Measurements from ENCODE around the gene LY9. TPM values are rescaled to one million over a fixed set of nuclear protein-coding genes. Genes with fewer than 3 reads are reported as not detected.

Gene LY9
- total and polyA plus RNA-seq, 2 of the 13 experiments (the other 11 are each of a cell fraction or from before 2014, with no cell fraction given), result not detected

DNA sequence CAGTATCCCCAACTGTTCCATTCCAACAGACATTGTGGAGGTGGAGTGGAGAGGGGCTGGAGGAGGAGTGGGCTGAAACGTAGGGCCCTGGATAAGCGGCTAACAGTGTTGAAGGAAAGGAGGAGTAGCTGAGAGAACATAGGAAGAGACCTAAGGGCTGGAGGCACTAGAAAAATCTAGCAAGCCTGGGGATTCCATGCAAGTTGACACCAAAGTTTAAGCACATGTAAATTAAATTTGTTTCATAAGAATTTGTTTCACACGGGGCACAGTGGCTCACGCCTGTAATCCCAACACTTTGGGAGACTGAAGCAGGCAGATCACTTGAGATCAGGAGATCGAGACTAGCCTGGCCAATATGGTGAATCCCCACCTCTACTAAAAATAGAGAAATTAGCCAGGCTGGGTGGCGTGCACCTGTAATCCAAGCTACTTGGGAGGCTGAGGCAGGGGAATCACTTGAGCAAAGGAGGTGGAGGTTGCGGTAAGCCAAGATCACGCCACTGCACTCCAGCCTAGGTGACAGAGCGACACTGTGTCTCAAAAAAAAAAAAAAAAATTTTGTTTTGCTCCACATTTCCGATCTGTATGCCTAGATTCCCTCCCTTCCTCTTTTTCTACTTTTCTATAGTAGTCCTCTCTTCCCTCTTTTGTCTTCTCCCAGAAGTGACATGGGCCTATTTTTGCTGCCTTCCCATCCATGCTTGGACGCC lies 67.2 kb downstream of the LY9 start:
- POLR2A ChIA-PET, result no interaction called here
- no peak overlapping the region for H3K4me3 ChIP-seq (replicated peaks in 1 of 3; ENCODE audit: insufficient read depth in 1 of 3, low read depth in 2 of 3, low read length in 3 of 3)
- no TSS peak for BruUV-seq (replicated peaks)
- H3K4me1 ChIP-seq (ENCODE audit: insufficient read depth, low read length), result peaks cover 35% of the 10 kb centered on the region
- no peak for DNase-seq (ENCODE audit: low spot score)
- no peaks in the 10 kb centered on the region for H3K9me3 ChIP-seq (ENCODE audit: low read length)
- H2AFZ ChIP-seq (ENCODE audit: low read length), result no peak overlapping the region
- TF ChIP-seq, protein P1, sequence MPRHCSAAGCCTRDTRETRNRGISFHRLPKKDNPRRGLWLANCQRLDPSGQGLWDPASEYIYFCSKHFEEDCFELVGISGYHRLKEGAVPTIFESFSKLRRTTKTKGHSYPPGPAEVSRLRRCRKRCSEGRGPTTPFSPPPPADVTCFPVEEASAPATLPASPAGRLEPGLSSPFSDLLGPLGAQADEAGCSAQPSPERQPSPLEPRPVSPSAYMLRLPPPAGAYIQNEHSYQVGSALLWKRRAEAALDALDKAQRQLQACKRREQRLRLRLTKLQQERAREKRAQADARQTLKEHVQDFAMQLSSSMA (CRISPR knock-in tag; IDR thresholded peaks at IDR 0.05), result no peak
- TF ChIP-seq, protein P2, sequence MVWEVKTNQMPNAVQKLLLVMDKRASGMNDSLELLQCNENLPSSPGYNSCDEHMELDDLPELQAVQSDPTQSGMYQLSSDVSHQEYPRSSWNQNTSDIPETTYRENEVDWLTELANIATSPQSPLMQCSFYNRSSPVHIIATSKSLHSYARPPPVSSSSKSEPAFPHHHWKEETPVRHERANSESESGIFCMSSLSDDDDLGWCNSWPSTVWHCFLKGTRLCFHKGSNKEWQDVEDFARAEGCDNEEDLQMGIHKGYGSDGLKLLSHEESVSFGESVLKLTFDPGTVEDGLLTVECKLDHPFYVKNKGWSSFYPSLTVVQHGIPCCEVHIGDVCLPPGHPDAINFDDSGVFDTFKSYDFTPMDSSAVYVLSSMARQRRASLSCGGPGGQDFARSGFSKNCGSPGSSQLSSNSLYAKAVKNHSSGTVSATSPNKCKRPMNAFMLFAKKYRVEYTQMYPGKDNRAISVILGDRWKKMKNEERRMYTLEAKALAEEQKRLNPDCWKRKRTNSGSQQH (CRISPR knock-in tag; IDR thresholded peaks at IDR 0.05; ENCODE audit: low read depth), result no peak
- TF ChIP-seq, protein P3, sequence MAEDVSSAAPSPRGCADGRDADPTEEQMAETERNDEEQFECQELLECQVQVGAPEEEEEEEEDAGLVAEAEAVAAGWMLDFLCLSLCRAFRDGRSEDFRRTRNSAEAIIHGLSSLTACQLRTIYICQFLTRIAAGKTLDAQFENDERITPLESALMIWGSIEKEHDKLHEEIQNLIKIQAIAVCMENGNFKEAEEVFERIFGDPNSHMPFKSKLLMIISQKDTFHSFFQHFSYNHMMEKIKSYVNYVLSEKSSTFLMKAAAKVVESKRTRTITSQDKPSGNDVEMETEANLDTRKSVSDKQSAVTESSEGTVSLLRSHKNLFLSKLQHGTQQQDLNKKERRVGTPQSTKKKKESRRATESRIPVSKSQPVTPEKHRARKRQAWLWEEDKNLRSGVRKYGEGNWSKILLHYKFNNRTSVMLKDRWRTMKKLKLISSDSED (CRISPR knock-in tag; IDR thresholded peaks at IDR 0.05), result no peak
- TF ChIP-seq ZNF761 (CRISPR knock-in tag; conservative IDR thresholded peaks at IDR 0.05), result no peak
- H4K20me1 ChIP-seq (ENCODE audit: insufficient read depth, low read length), result no peaks in the 10 kb centered on the region
- intact Hi-C loops (cut with micrococcal nuclease; ENCODE audit: unreplicated experiment), result no loop called here
- H3K79me2 ChIP-seq (ENCODE audit: insufficient read depth, low read length), result no peaks in the 10 kb centered on the region
- H3K27ac ChIP-seq (ENCODE audit: extremely low read length, insufficient read depth, low read length), result no peak overlapping the region
- H3K36me3 ChIP-seq (replicated peaks in 1 of 2; ENCODE audit: control insufficient read depth in 1 of 2, insufficient read depth in 2 of 2, low read length in 2 of 2), result no peaks in the 10 kb centered on the region
- no peak overlapping the region for H3K4me2 ChIP-seq (ENCODE audit: low read depth, low read length)
- CTCF ChIA-PET (ENCODE audit: low intra/inter-chr PET ratio, low total read pairs), result no interaction called here
- in situ Hi-C loops (cut with HindIII; ENCODE audit: extremely low pct_ligation_motif_present, low pct_unique_long_range_greater_than_20kb), result no loop called here
- WGBS (ENCODE audit: low lambda C conversion rate), result 67% methylated on average over 11 of the region's 11 CpGs
- H3K27me3 ChIP-seq (ENCODE audit: control insufficient read depth in 1 of 2, insufficient read depth in 2 of 2, low read length in 2 of 2), result no peaks in the 10 kb centered on the region
- FAIRE-seq, result no peak
- H3K9ac ChIP-seq (ENCODE audit: insufficient read depth, low read depth, low read length), result no peak overlapping the region
- no peak for ATAC-seq

All from HepG2 (cell line).